GM12878 (cell line): ENCODE data around the gene SET. TPM values are rescaled to one million over a fixed set of nuclear protein-coding genes. Genes with fewer than 3 reads are reported as not detected.

Experiments
- ATAC-seq: fragments of 200-7000 bp; cut with Tn5 transposase; 3 replicates; pipeline ENCODE4 v1.9.1; 2020; ENCODE audit warnings: mild to moderate bottlenecking, moderate library complexity
- BruUV-seq: library from RNA; stranded (reverse); fragments of 400-500 nt; replicated peaks from 2 replicates; lab custom pipeline; 2021; lab: Mats Ljungman, UMichigan
- CTCF ChIA-PET: fragments of 300-600 bp; sonication (Branson Sonifier 250); formaldehyde crosslinking; extraction: SDS; loops from one replicate; lab custom pipeline; 2021; ENCODE audit warnings: inconsistent platforms; lab: Yijun Ruan, JAX
- POLR2A ChIA-PET: fragments of 350-600 bp; formaldehyde crosslinking; extraction: SDS; loops from one replicate; lab custom pipeline; 2021; ENCODE audit warnings: inconsistent platforms; lab: Charles Lee
- RAD21 ChIA-PET: fragments of 300-600 bp; sonication (Branson Sonifier 250); formaldehyde crosslinking; loops from one replicate; lab custom pipeline; 2023; ENCODE audit warnings: antibody characterized with exemption; ENCODE audit not compliant: unreplicated experiment; lab: Charles Lee
- SMC1A ChIA-PET: fragments of 300-600 bp; sonication (Branson Sonifier 250); formaldehyde crosslinking; loops from one replicate; lab custom pipeline; 2023; ENCODE audit not compliant: unreplicated experiment, uncharacterized antibody; lab: Charles Lee
- DNase-seq: peaks from one replicate; pipeline ENCODE4 v3.0.0-alpha.2; 2011; ENCODE audit warnings: low read depth, low spot score
- FAIRE-seq: peaks from 3 replicates; lab custom pipeline; 2011; peaks lifted over from hg19 to GRCh38; lab: Jason Lieb, UNC
- H2AFZ ChIP-seq: 2 replicates; pipeline ENCODE4 v1.6.0; 2011; ENCODE audit warnings: low read depth, low read length, control low read depth; ENCODE audit not compliant: control insufficient read depth
- H3K27ac ChIP-seq: 2 replicates; pipeline ENCODE4 v1.5.1; 2011; ENCODE audit warnings: control low read depth; ENCODE audit not compliant: control insufficient read depth, insufficient read depth
- H3K27me3 ChIP-seq, 2 experiments: replicated peaks in 1 of 2; 2 replicates each; pipeline versions ENCODE4 v1.6.0 to v1.6.1; 2011; ENCODE audit warnings: low read length in 1 of 2; ENCODE audit not compliant: control insufficient read depth in 2 of 2, insufficient read depth in 2 of 2
- H3K36me3 ChIP-seq, 2 experiments: 2 replicates each; pipeline ENCODE4 v1.5.1; 2011; ENCODE audit warnings: low read length in 1 of 2; ENCODE audit not compliant: control insufficient read depth in 2 of 2, insufficient read depth in 2 of 2
- H3K4me1 ChIP-seq: 2 replicates; pipeline ENCODE4 v1.6.1; 2011; ENCODE audit warnings: mild to moderate bottlenecking, low read length, moderate library complexity, mixed read lengths; ENCODE audit not compliant: control insufficient read depth, insufficient read depth
- H3K4me2 ChIP-seq: 2 replicates; pipeline ENCODE4 v1.6.0; 2011; ENCODE audit warnings: control low read depth; ENCODE audit not compliant: control insufficient read depth, insufficient read depth
- H3K4me3 ChIP-seq: fragments of 200-600 bp; sonication (generic); 2 replicates; pipeline ENCODE4 v1.5.1; 2016
- H3K79me2 ChIP-seq: 2 replicates; pipeline ENCODE4 v1.6.0; 2011; ENCODE audit warnings: low read length; ENCODE audit not compliant: control insufficient read depth, insufficient read depth
- H3K9ac ChIP-seq: 2 replicates; pipeline ENCODE4 v1.8.0; 2011; ENCODE audit warnings: low read length, control low read depth, mixed read lengths; ENCODE audit not compliant: control insufficient read depth, insufficient read depth
- H3K9me3 ChIP-seq: replicated peaks from 3 replicates; pipeline ENCODE4 v1.5.1; 2011; ENCODE audit warnings: mild to moderate bottlenecking, low read length; ENCODE audit not compliant: control insufficient read depth, insufficient read depth
- H4K20me1 ChIP-seq: 2 replicates; pipeline ENCODE4 v1.6.0; 2011; ENCODE audit not compliant: control insufficient read depth, insufficient read depth
- ATF2 ChIP-seq: IDR thresholded peaks from 2 replicates; pipeline ENCODE4 v1.6.1; 2012; ENCODE audit warnings: low read length, inconsistent platforms
- CEBPB ChIP-seq, 2 experiments: fragments of 150-350 bp in 1 of 2; IDR thresholded peaks; 2 replicates each; pipeline ENCODE4 v1.6.1; 2012 to 2014; ENCODE audit warnings: low read depth in 2 of 2, low read length in 2 of 2, borderline replicate concordance in 1 of 2, inconsistent platforms in 1 of 2
- ESRRA ChIP-seq: IDR thresholded peaks from 2 replicates; pipeline ENCODE4 v1.6.1; 2012; ENCODE audit warnings: mild to moderate bottlenecking, low read length, improper control_type of control experiment
- HCFC1 ChIP-seq: fragments of 150-350 bp; IDR thresholded peaks from 2 replicates; pipeline ENCODE4 v1.6.1; 2014; ENCODE audit warnings: low read length
- MAX ChIP-seq: IDR thresholded peaks from 2 replicates; pipeline ENCODE4 v1.6.1; 2012; ENCODE audit warnings: low read depth, low read length, improper control_type of control experiment
- MEF2A ChIP-seq: IDR thresholded peaks from 2 replicates; pipeline ENCODE4 v1.6.1; 2011; ENCODE audit warnings: low read depth, mild to moderate bottlenecking, low read length, moderate library complexity; ENCODE audit not compliant: insufficient read depth
- MTA2 ChIP-seq: fragments of 450-650 bp; IDR thresholded peaks from 2 replicates; pipeline ENCODE4 v1.6.1; 2016; ENCODE audit warnings: low read depth, mild to moderate bottlenecking, moderate library complexity
- MXI1 ChIP-seq: fragments of 150-350 bp; IDR thresholded peaks from 2 replicates; pipeline ENCODE4 v1.6.1; 2011; ENCODE audit warnings: low read depth, mild to moderate bottlenecking, inconsistent platforms, low read length, improper control_type of control experiment
- NKRF ChIP-seq: fragments of 450-650 bp; conservative IDR thresholded peaks from 2 replicates; pipeline ENCODE4 v1.6.1; 2017; ENCODE audit warnings: mild to moderate bottlenecking, moderate library complexity
- POLR2AphosphoS2 ChIP-seq: IDR thresholded peaks from 2 replicates; pipeline ENCODE4 v1.6.1; 2011; ENCODE audit warnings: low read depth, mild to moderate bottlenecking, low read length, improper control_type of control experiment, moderate library complexity
- POLR2AphosphoS5 ChIP-seq: IDR thresholded peaks from 2 replicates; pipeline ENCODE4 v1.6.1; 2011; ENCODE audit warnings: mild to moderate bottlenecking, low read length, inconsistent platforms
- RBBP5 ChIP-seq: fragments of 200-600 bp; sonication (generic); conservative IDR thresholded peaks from 2 replicates; pipeline ENCODE4 v1.6.1; 2016
- SMAD1 ChIP-seq: fragments of 450-650 bp; IDR thresholded peaks from 2 replicates; pipeline ENCODE4 v1.6.1; 2018; ENCODE audit warnings: mild to moderate bottlenecking, low read depth; ENCODE audit not compliant: partially characterized antibody
- ZBED1 ChIP-seq: IDR thresholded peaks from 2 replicates; pipeline ENCODE4 v1.6.1; 2016; ENCODE audit warnings: borderline replicate concordance
- whole genome bisulfite sequencing: methylation state at CpG from one replicate; pipeline ENCODE4 v1.1.6; 2016; ENCODE audit warnings: low lambda C conversion rate; ENCODE audit not compliant: insufficient replicate concordance, insufficient coverage; ENCODE audit errors: missing lambda C conversion rate; 5-methylcytosine and 5-hydroxymethylcytosine counted together
- in situ Hi-C: fragments of 300-500 bp; cut with MboI; formaldehyde crosslinking; loops from 9 replicates; pipeline ENCODE4 v1.14.3; 2018; ENCODE audit warnings: mixed read lengths
- intact Hi-C: fragments of 100-400 bp; cut with micrococcal nuclease; formaldehyde crosslinking; loops from one replicate; pipeline ENCODE4 v1.14.2; 2022; ENCODE audit not compliant: unreplicated experiment
- polyA plus RNA-seq, 11 experiments: library from polyadenylated mRNA; depleted of rRNA in 4 of 11; unstranded in 6 of 11; stranded (reverse) in 5 of 11; fragments of >200 nt; fragmentation: Nextera tagmentation in 4 of 11; fragmentation: Illumina TruSeq in 1 of 11; extraction: Ambion mirVana in 4 of 11; extraction: Trizol in 1 of 11; gene quantifications; 1 replicate in 1 of 11; 2 replicates in 10 of 11; pipeline versions ENCODE4 v1.2.1 to v1.2.3, GENCODE V29; 2011 to 2016; ENCODE audit warnings: inconsistent platforms in 2 of 11, missing spikeins in 2 of 11, low read depth in 1 of 11
- total RNA-seq, 4 experiments: library from RNA; depleted of rRNA in 3 of 4; stranded (reverse); fragments of >200 nt in 3 of 4; fragmentation: Illumina TruSeq in 1 of 4; extraction: Trizol in 1 of 4; gene quantifications; 2 replicates each; pipeline versions ENCODE4 v1.2.1 to v1.2.3, GENCODE V29; 2013 to 2021

Gene SET
- total and polyA plus RNA-seq, 10 of the 15 experiments (the other 5 are each of a cell fraction or from before 2014, with no cell fraction given) = 284 to 706 (median 445) TPM

GRCh38 chr9:128696923-128697707, 8.1 kb downstream of the SET start:
- Histone ChIP-seq H3K36me3 (peaks cover 2 to 18% of the 10 kb centered on the region in 2 experiments), H3K9ac (no peak overlapping the region), H3K4me1 (peaks cover 3% of the 10 kb centered on the region; the same call in 1 of the 2 replicates), H4K20me1 (no peaks in the 10 kb centered on the region; the same call in 1 of the 2 replicates), H3K9me3 (no peaks in the 10 kb centered on the region), H3K27me3 (no peaks in the 10 kb centered on the region), H3K4me3 (no peak overlapping the region), H3K27ac (no peak overlapping the region), H3K79me2 (peaks cover 18% of the 10 kb centered on the region), H2AFZ (no peak overlapping the region), H3K4me2 (no peak overlapping the region)
- SMC1A ChIA-PET = interaction anchor here (0.6 to 2.2 kb wide), 5 partner anchors 12 to 420 kb away, joined by 3 to 6 read pairs (median 3); no protein-coding TSS in a partner anchor
- intact Hi-C loops = no loop called here
- POLR2A ChIA-PET = interaction anchor here (0.6 to 1.3 kb wide), 7 partner anchors 9 to 272 kb away, joined by 3 to 11 read pairs (median 4); partner anchors contain the start of gene DYNC2I2
- in situ Hi-C loops = no loop called here
- DNase-seq (no peak), ATAC-seq (peak; percentile 10; the same call in 2 of the 3 replicates), FAIRE-seq (no peak)
- no TSS peak for BruUV-seq
- 69% methylated on average over 8 of the region's 8 CpGs for WGBS
- TF ChIP-seq CEBPB (IDR thresholded peaks at IDR 0.05; ENCODE audit: borderline replicate concordance in 1 of 2, low read depth in 2 of 2, low read length in 2 of 2) (no peak), ZBED1 (peak; percentile 16; the same call in 1 of the 2 replicates), RBBP5 (no peak), ESRRA (no peak), POLR2AphosphoS2 (0 out of 2 replicates have a peak, but pooled peaks have one; percentile 16), POLR2AphosphoS5 (peak; percentile 83), MTA2 (no peak), MAX (no peak), NKRF (no peak), MXI1 (no peak), ATF2 (no peak), SMAD1 (no peak), MEF2A (no peak), HCFC1 (no peak)
- RAD21 ChIA-PET = interaction anchor here (0.6 to 1.0 kb wide), 2 partner anchors 14 to 27 kb away, joined by 3 to 4 read pairs; partner anchors contain the start of gene ZDHHC12
- CTCF ChIA-PET = interaction anchor here (1.1 kb wide), 2 partner anchors 21 to 74 kb away, joined by 4 read pairs; no protein-coding TSS in a partner anchor
